ENCODE results near the gene RALGPS1.

RALGPS1 gene

GRCh38 chr9:127039492-127039891 lies 124.9 kb downstream of the RALGPS1 start:
- TF ChIP-seq GATA3 (IDR thresholded peaks at IDR 0.05; ENCODE audit: low read depth, low read length) (no peak), GATA2 (IDR thresholded peaks at IDR 0.05; ENCODE audit: low read depth, low read length) (no peak)

GRCh38 chr9:127045148-127045547 lies 130.6 kb downstream of the RALGPS1 start:
- TF ChIP-seq GATA3 (IDR thresholded peaks at IDR 0.05; ENCODE audit: low read depth, low read length) (no peak), GATA2 (IDR thresholded peaks at IDR 0.05; ENCODE audit: low read depth, low read length) (no peak)

- TF ChIP-seq GATA3 (IDR thresholded peaks at IDR 0.05; ENCODE audit: low read depth, low read length) (no peak), GATA2 (IDR thresholded peaks at IDR 0.05; ENCODE audit: low read depth, low read length) (no peak)
Measured at GRCh38 chr9:127047971-127048370, 133.4 kb downstream of the RALGPS1 start.

- TF ChIP-seq GATA3 (IDR thresholded peaks at IDR 0.05; ENCODE audit: low read depth, low read length) (no peak), GATA2 (IDR thresholded peaks at IDR 0.05; ENCODE audit: low read depth, low read length) (no peak)
Measured at GRCh38 chr9:127049044-127049443, 134.5 kb downstream of the RALGPS1 start.

GRCh38 chr9:127049581-127049980 lies 135.0 kb downstream of the RALGPS1 start:
- no peak for TF ChIP-seq GATA3 (IDR thresholded peaks at IDR 0.05; ENCODE audit: low read depth, low read length)
- TF ChIP-seq GATA2 (IDR thresholded peaks at IDR 0.05; ENCODE audit: low read depth, low read length) = no peak

- TF ChIP-seq GATA2 (IDR thresholded peaks at IDR 0.05; ENCODE audit: low read depth, low read length) (no peak), GATA3 (IDR thresholded peaks at IDR 0.05; ENCODE audit: low read depth, low read length) (no peak)
Measured at GRCh38 chr9:127050152-127050551, 135.6 kb downstream of the RALGPS1 start.

- no peak for TF ChIP-seq GATA3 (IDR thresholded peaks at IDR 0.05; ENCODE audit: low read depth, low read length)
- no peak for TF ChIP-seq GATA2 (IDR thresholded peaks at IDR 0.05; ENCODE audit: low read depth, low read length)
Measured at GRCh38 chr9:127050591-127051001, 136.0 kb downstream of the RALGPS1 start.

- no peak for TF ChIP-seq GATA2 (IDR thresholded peaks at IDR 0.05; ENCODE audit: low read depth, low read length)
- no peak for TF ChIP-seq GATA3 (IDR thresholded peaks at IDR 0.05; ENCODE audit: low read depth, low read length)
Measured at GRCh38 chr9:127051881-127052595, 137.5 kb downstream of the RALGPS1 start.

- TF ChIP-seq GATA3 (IDR thresholded peaks at IDR 0.05; ENCODE audit: low read depth, low read length) (no peak), GATA2 (IDR thresholded peaks at IDR 0.05; ENCODE audit: low read depth, low read length) (no peak)
Measured at GRCh38 chr9:127053057-127053821, 138.7 kb downstream of the RALGPS1 start.

- no peak for TF ChIP-seq GATA3 (IDR thresholded peaks at IDR 0.05; ENCODE audit: low read depth, low read length)
- no peak for TF ChIP-seq GATA2 (IDR thresholded peaks at IDR 0.05; ENCODE audit: low read depth, low read length)
Measured at GRCh38 chr9:127053960-127054359, 139.4 kb downstream of the RALGPS1 start.

GRCh38 chr9:127055745-127056402 lies 141.3 kb downstream of the RALGPS1 start:
- TF ChIP-seq GATA2 (IDR thresholded peaks at IDR 0.05; ENCODE audit: low read depth, low read length) (no peak), GATA3 (IDR thresholded peaks at IDR 0.05; ENCODE audit: low read depth, low read length) (no peak)

GRCh38 chr9:127056446-127056845 lies 141.9 kb downstream of the RALGPS1 start:
- TF ChIP-seq GATA3 (IDR thresholded peaks at IDR 0.05; ENCODE audit: low read depth, low read length) (no peak), GATA2 (IDR thresholded peaks at IDR 0.05; ENCODE audit: low read depth, low read length) (no peak)

GRCh38 chr9:127058011-127058644 lies 143.5 kb downstream of the RALGPS1 start:
- TF ChIP-seq GATA2 (IDR thresholded peaks at IDR 0.05; ENCODE audit: low read depth, low read length) = no peak
- no peak for TF ChIP-seq GATA3 (IDR thresholded peaks at IDR 0.05; ENCODE audit: low read depth, low read length)

- TF ChIP-seq GATA2 (IDR thresholded peaks at IDR 0.05; ENCODE audit: low read depth, low read length) = no peak
- no peak for TF ChIP-seq GATA3 (IDR thresholded peaks at IDR 0.05; ENCODE audit: low read depth, low read length)
Measured at GRCh38 chr9:127058645-127059021, 144.1 kb downstream of the RALGPS1 start.

Data from SH-SY5Y (cell line).